Activated CD8-positive, alpha-beta T cell treated with anti-CD3 and anti-CD28 coated beads for 36 hours (primary cell): ENCODE data around the gene PEX3. TPM values are rescaled to one million over a fixed set of nuclear protein-coding genes. Genes with fewer than 3 reads are reported as not detected.

Source experiments
- ATAC-seq: fragments of 200-7000 bp; cut with Tn5 transposase; one replicate; pipeline ENCODE4 v1.10.0; 2021; ENCODE audit warnings: mild to moderate bottlenecking, moderate library complexity
- CTCF ChIA-PET: fragments of 350-600 bp; sonication (Branson Sonifier 250); formaldehyde crosslinking; loops from one replicate; lab custom pipeline; 2021; ENCODE audit warnings: antibody characterized with exemption; lab: Charles Lee
- POLR2A ChIA-PET: fragments of 350-600 bp; sonication (Branson Sonifier 250); formaldehyde crosslinking; loops from one replicate; lab custom pipeline; 2021; ENCODE audit warnings: antibody characterized with exemption; lab: Charles Lee
- DNase-seq: peaks from one replicate; pipeline ENCODE4 v3.0.0-alpha.2; 2020
- H3K27ac Mint-ChIP-seq: one replicate; pipeline ENCODE4 v1.8.0; 2021; ENCODE audit warnings: mild to moderate bottlenecking, mixed read lengths
- H3K27me3 Mint-ChIP-seq: one replicate; pipeline ENCODE4 v1.8.0; 2021; ENCODE audit warnings: mixed read lengths
- H3K36me3 Mint-ChIP-seq: one replicate; pipeline ENCODE4 v1.8.0; 2021; ENCODE audit warnings: low read depth, mixed read lengths
- H3K4me1 Mint-ChIP-seq: one replicate; pipeline ENCODE4 v1.8.0; 2021; ENCODE audit warnings: low read depth, mixed read lengths
- H3K4me3 Mint-ChIP-seq: one replicate; pipeline ENCODE4 v1.8.0; 2021; ENCODE audit warnings: mild to moderate bottlenecking, moderate library complexity, mixed read lengths
- H3K9me3 Mint-ChIP-seq: one replicate; pipeline ENCODE4 v1.8.0; 2021; ENCODE audit warnings: mixed read lengths
- CTCF ChIP-seq: fragments of 200-600 bp; IDR thresholded peaks from one replicate; pipeline ENCODE4 v1.8.0; 2022; ENCODE audit warnings: antibody characterized with exemption, mild to moderate bottlenecking
- intact Hi-C: fragments of 100-400 bp; cut with micrococcal nuclease; formaldehyde crosslinking; loops from one replicate; pipeline ENCODE4 v1.10.0; 2022
- total RNA-seq, 2 experiments: library from RNA; stranded (reverse); gene quantifications; one replicate each; pipeline ENCODE4 v1.2.3, GENCODE V29; 2021

Gene PEX3
- total RNA-seq, 2 experiments from 2014 or later: 24.9 to 33.6 TPM

GRCh38 chr6:143504369-143504768 lies 53.8 kb downstream of the PEX3 start:
- POLR2A ChIA-PET: no interaction called here
- H3K36me3 Mint-ChIP-seq: peaks cover 12% of the 10 kb centered on the region
- peaks cover 3% of the 10 kb centered on the region for H3K4me1 Mint-ChIP-seq
- no peak for ATAC-seq
- intact Hi-C loops: no loop called here
- no peak overlapping the region for H3K4me3 Mint-ChIP-seq
- DNase-seq: no peak
- no peak overlapping the region for H3K27ac Mint-ChIP-seq
- no peaks in the 10 kb centered on the region for H3K9me3 Mint-ChIP-seq
- CTCF ChIA-PET: no interaction called here
- no peak for TF ChIP-seq CTCF
- no peaks in the 10 kb centered on the region for H3K27me3 Mint-ChIP-seq

GRCh38 chr6:143505111-143505510 lies 54.5 kb downstream of the PEX3 start:
- no peak for DNase-seq
- intact Hi-C loops: no loop called here

GRCh38 chr6:143505537-143505936 lies 54.9 kb downstream of the PEX3 start:
- H3K27me3 Mint-ChIP-seq: no peaks in the 10 kb centered on the region
- peaks cover 7% of the 10 kb centered on the region for H3K4me1 Mint-ChIP-seq
- no peaks in the 10 kb centered on the region for H3K9me3 Mint-ChIP-seq
- ATAC-seq: peak; percentile 39
- intact Hi-C loops: no loop called here
- no peak overlapping the region for H3K4me3 Mint-ChIP-seq
- ChIA-PET CTCF (interaction anchor here (0.8 to 1.6 kb wide), 3 partner anchors 8 to 23 kb away, joined by 3 read pairs; no protein-coding TSS in a partner anchor), POLR2A (no interaction called here)
- H3K27ac Mint-ChIP-seq: no peak overlapping the region
- TF ChIP-seq CTCF: no peak
- peaks cover 12% of the 10 kb centered on the region for H3K36me3 Mint-ChIP-seq
- DNase-seq: no peak

More at GRCh38 chr6:143505111-143505510, 54.5 kb downstream of the PEX3 start:
- Mint-ChIP-seq H3K27me3 (no peaks in the 10 kb centered on the region), H3K4me1 (peaks cover 7% of the 10 kb centered on the region), H3K4me3 (no peak overlapping the region), H3K27ac (no peak overlapping the region), H3K36me3 (peaks cover 12% of the 10 kb centered on the region), H3K9me3 (no peaks in the 10 kb centered on the region)
- CTCF ChIA-PET: interaction anchor here (0.8 to 1.2 kb wide), 2 partner anchors 8 to 15 kb away, joined by 3 read pairs; no protein-coding TSS in a partner anchor
- no peak for ATAC-seq
- POLR2A ChIA-PET: no interaction called here
- no peak for TF ChIP-seq CTCF

GRCh38 chr6:143506199-143506598 lies 55.6 kb downstream of the PEX3 start:
- POLR2A ChIA-PET: no interaction called here
- DNase-seq (no peak), ATAC-seq (no peak)
- CTCF ChIA-PET: interaction anchor here (1.6 kb wide), 1 partner anchor 23 kb away, joined by 3 read pairs; no protein-coding TSS in a partner anchor
- intact Hi-C loops: no loop called here
- H3K27me3 Mint-ChIP-seq: no peaks in the 10 kb centered on the region
- H3K36me3 Mint-ChIP-seq: peaks cover 14% of the 10 kb centered on the region
- H3K4me3 Mint-ChIP-seq: no peak overlapping the region
- peaks cover 12% of the 10 kb centered on the region for H3K4me1 Mint-ChIP-seq
- H3K27ac Mint-ChIP-seq: no peak overlapping the region
- no peak for TF ChIP-seq CTCF
- H3K9me3 Mint-ChIP-seq: no peaks in the 10 kb centered on the region

GRCh38 chr6:143506620-143507019 lies 56.0 kb downstream of the PEX3 start:
- DNase-seq (no peak), ATAC-seq (no peak)
- TF ChIP-seq CTCF: no peak
- H3K9me3 Mint-ChIP-seq: no peaks in the 10 kb centered on the region
- H3K27ac Mint-ChIP-seq: no peak overlapping the region
- intact Hi-C loops: no loop called here
- ChIA-PET POLR2A (no interaction called here), CTCF (interaction anchor here (1.6 kb wide), 1 partner anchor 22 kb away, joined by 3 read pairs; no protein-coding TSS in a partner anchor)
- peaks cover 12% of the 10 kb centered on the region for H3K4me1 Mint-ChIP-seq
- H3K27me3 Mint-ChIP-seq: no peaks in the 10 kb centered on the region
- no peak overlapping the region for H3K4me3 Mint-ChIP-seq
- H3K36me3 Mint-ChIP-seq: peaks cover 14% of the 10 kb centered on the region
